Measurements from ENCODE around the gene PDE1A.

DNA sequence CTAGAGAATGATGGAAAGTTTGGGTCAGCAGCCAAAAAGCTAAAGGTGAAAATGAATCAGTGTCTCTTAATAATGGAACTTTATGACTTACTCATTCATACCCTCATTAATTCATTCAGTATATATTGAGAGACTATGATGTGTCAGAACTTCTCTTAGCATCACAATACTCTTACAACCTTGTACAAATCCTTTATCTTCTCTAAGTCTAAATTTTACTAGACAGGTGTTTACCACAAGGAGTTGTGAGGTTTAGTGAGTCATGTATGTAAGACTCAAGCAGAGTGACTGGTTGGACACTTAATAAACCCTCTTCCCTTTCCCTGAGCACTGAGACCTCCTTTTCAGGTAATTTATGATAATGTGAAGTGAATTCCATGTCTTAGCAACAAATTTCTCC, 311.6 kb downstream of the PDE1A start:
- no peak for TF ChIP-seq ZNF431 (CRISPR knock-in tag; IDR thresholded peaks at IDR 0.05; ENCODE audit: borderline replicate concordance, low read depth)
- TF ChIP-seq, protein P1, sequence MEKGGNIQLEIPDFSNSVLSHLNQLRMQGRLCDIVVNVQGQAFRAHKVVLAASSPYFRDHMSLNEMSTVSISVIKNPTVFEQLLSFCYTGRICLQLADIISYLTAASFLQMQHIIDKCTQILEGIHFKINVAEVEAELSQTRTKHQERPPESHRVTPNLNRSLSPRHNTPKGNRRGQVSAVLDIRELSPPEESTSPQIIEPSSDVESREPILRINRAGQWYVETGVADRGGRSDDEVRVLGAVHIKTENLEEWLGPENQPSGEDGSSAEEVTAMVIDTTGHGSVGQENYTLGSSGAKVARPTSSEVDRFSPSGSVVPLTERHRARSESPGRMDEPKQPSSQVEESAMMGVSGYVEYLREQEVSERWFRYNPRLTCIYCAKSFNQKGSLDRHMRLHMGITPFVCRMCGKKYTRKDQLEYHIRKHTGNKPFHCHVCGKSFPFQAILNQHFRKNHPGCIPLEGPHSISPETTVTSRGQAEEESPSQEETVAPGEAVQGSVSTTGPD (CRISPR knock-in tag; IDR thresholded peaks at IDR 0.05) = no peak
- TF ChIP-seq, protein P2, sequence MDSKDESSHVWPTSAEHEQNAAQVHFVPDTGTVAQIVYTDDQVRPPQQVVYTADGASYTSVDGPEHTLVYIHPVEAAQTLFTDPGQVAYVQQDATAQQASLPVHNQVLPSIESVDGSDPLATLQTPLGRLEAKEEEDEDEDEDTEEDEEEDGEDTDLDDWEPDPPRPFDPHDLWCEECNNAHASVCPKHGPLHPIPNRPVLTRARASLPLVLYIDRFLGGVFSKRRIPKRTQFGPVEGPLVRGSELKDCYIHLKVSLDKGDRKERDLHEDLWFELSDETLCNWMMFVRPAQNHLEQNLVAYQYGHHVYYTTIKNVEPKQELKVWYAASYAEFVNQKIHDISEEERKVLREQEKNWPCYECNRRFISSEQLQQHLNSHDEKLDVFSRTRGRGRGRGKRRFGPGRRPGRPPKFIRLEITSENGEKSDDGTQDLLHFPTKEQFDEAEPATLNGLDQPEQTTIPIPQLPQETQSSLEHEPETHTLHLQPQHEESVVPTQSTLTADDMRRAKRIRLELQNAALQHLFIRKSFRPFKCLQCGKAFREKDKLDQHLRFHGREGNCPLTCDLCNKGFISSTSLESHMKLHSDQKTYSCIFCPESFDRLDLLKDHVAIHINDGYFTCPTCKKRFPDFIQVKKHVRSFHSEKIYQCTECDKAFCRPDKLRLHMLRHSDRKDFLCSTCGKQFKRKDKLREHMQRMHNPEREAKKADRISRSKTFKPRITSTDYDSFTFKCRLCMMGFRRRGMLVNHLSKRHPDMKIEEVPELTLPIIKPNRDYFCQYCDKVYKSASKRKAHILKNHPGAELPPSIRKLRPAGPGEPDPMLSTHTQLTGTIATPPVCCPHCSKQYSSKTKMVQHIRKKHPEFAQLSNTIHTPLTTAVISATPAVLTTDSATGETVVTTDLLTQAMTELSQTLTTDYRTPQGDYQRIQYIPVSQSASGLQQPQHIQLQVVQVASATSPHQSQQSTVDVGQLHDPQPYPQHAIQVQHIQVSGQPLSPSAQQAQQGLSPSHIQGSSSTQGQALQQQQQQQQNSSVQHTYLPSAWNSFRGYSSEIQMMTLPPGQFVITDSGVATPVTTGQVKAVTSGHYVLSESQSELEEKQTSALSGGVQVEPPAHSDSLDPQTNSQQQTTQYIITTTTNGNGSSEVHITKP (CRISPR knock-in tag; IDR thresholded peaks at IDR 0.05; ENCODE audit: low read depth) = no peak
- TF ChIP-seq EZH2 (conservative IDR thresholded peaks at IDR 0.05; ENCODE audit: low read depth, low read length) = no peak
- TF ChIP-seq TCF12 (IDR thresholded peaks at IDR 0.05) = no peak
- TF ChIP-seq TCF12 (CRISPR knock-in tag; IDR thresholded peaks at IDR 0.05) = no peak
- no peak for TF ChIP-seq ZBTB38 (CRISPR knock-in tag; IDR thresholded peaks at IDR 0.05)
- no peak for TF ChIP-seq NR2F1 (CRISPR knock-in tag; IDR thresholded peaks at IDR 0.05)
- TF ChIP-seq ZNF792 (CRISPR knock-in tag; IDR thresholded peaks at IDR 0.05) = no peak
- TF ChIP-seq POLR2A (IDR thresholded peaks at IDR 0.05; ENCODE audit: insufficient read depth in 1 of 2, low read depth in 2 of 2, low read length in 2 of 2) = no peak
- TF ChIP-seq HNF4G (IDR thresholded peaks at IDR 0.05; ENCODE audit: borderline replicate concordance, low read depth, low read length) = no peak
- TF ChIP-seq HNF4G (CRISPR knock-in tag; IDR thresholded peaks at IDR 0.05; ENCODE audit: borderline replicate concordance, low read depth) = no peak
- TF ChIP-seq ZNF256 (CRISPR knock-in tag; conservative IDR thresholded peaks at IDR 0.05) = no peak

Data from HepG2 (cell line).